ENCODE results near the gene DNAJC13.

DNA sequence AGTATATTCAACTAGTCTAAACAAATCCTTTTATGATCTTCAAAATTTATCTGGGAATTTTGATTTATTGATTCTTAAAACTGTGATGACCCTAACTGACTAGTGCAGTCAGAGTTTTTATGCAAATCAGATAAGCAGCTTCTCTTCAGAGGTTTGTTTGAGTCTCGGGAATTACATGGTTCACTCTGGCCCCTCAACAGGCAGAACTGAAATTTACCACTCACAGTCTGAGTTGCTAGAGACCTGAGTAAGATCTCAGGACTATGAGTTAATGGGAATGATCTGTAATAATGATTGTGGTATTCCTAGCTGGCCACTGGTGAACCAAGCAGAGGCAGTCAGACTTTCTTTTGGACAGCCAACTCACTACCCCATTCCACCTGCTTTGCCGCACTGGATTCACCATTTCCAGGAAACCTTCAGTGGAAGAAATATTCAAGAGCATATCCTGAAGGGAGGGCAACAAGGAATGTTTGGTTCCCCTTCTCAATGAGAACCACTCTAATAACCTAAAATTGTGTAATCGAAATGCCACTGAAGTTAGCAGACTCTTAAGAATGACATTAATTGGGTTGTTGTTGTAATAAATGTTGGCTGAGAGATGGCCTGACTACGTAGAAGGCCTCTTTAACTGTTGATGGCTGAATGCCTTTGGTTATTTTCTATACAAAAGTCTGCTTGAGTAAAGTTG is 11.5 kb upstream of the DNAJC13 start:
- TF ChIP-seq CTCF (IDR thresholded peaks at IDR 0.05; ENCODE audit: low read length) (no peak), EZH2phosphoT487 (IDR thresholded peaks at IDR 0.05; ENCODE audit: low read length) (no peak)
